Measurements from ENCODE around the gene PHLDA3.
"Not testable (repeated sequence)": the region's sequence is repeated elsewhere in the genome, so short reads cannot be mapped to it uniquely, and the experiment has no call there.

Gene PHLDA3

DNA sequence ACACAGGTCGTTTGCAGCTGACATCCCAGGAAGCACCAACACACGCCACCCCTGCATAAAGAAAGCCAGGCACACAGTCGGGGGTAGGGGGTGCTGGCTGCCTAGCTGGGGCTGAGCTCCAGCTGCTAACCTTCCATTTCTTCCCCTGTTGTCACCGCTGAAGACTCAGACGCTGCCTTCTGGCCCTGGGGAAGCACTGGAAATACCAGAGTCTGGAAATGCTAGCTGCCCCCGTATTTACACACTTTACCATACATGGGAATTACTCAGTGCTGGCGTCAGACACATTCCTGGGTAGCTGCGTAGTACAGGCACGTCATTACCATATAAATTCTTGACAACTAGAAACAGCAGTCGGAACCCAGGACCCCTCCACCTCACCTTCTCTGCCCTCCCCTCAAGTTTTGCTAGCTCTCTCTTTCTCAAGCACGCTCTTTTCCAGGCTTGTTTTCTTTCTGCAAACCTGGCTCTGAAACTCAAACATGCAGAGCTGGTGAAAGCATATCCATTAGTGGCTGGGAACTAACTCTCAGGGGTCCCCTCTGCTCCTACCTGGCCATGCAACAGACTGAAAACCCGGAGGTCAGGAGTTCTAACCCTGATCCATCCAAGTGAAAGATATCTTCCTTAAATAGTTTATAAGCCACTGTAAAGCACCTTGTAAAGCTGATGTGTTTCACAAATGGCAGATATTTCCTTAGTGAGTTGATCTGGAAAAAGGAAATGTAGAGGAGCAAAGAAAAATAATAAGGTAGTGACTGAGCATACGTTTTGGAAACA is 34.6 kb upstream of the PHLDA3 start:
- no peak for DNase-seq (ENCODE audit: low read depth in 2 of 2)

- DNase-seq (ENCODE audit: low read depth in 2 of 2) = no peak
Observed at GRCh38 chr1:201502511-201502857, 33.5 kb upstream of the PHLDA3 start.

DNA sequence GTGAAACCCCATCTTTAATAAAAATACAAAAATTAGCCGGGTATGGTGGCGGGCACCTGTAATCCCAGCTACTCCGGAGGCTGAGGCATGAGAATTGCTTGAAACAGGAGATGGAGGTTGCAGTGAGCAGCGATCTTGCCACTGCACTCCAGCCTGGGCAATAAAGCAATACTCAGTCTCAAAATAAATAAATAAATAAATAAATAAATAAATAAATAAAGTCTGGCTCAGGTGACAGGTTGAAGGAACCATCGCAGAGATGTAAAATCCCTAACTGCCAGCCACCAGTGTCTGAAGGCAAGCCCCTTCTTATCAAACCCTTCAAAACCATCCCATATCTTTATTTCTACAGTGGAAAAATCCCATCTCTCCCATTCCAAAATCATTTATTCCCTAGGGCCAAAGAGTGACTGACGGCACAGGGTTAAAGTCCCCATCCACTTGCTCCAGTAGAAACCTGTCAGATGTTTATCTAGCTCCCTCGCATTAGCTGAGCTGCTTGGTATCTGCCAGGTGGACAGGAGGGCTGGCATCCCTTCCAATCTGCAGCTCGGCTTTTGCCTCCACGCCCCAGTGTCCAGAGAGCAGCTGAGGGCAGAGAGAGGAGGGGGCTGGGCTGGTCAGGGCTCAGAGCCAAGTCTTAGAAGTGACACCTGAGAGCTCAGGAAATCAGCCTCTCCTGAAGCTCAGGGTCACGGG is 33.0 kb upstream of the PHLDA3 start:
- DNase-seq (ENCODE audit: low read depth in 2 of 2) = no peak

DNA sequence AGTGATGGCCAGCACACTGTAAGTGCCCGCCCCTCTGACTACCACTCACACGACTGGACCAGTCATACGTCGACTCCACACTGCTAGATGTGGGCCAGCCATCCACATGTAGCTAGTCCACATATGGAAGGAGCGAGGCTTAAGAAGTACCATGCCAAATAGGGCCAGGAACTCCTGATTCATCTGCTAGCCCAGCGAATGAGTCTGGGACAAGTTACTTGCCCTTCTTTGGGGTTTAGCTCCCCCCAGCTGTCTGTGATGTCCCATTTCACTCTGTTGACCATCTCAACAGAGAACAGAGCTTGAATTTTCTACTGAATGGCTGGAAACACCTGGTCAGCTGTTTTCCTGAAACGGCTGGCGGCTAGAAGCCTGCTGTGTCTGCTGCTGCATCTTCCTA is 32.2 kb upstream of the PHLDA3 start:
- no peak for DNase-seq (ENCODE audit: low read depth in 2 of 2)

- DNase-seq (ENCODE audit: low read depth in 2 of 2) = no peak
Observed at GRCh38 chr1:201500670-201501120, 31.7 kb upstream of the PHLDA3 start.

DNA sequence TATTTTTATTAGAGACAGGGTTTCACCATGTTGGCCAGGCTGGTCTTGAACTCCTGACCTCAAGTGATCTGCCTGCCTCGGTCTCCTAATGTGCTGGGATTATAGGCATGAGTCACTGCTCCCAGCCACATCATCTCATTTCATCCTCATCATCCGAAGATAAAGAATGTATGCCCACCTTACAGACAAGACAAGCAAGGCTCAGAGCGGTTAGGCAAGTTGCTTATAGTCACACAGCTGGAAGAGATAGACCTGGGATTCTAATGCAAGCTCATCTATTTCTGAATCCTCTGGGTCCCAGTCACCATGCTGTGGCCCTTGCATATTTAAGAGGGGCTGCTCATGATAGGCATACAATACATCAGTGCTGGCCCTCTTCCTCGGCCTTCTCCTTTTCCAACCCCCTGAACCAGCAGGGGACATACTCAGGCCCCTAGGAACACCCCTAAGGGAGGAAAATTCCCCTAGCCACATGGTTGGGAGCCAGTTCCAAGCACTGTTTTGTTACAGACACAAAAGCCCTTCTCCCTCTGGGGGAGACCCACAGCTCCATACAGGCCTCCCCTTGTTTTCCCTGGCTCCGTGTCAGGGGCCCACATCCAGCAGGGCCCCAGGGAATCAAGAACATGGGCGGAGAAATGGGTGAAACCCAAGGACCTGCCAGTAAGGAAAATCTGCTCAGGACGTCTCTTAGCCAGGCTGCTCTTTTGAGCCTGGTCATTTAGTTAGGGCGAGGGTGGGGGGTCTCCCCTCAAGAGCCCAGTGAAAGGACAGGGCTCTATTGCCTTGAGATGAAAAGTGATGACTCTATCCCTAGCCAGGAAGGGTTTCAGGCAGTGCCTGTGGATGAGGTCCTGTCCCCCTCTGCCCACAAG is 31.0 kb upstream of the PHLDA3 start:
- DNase-seq (ENCODE audit: low read depth in 2 of 2) = no peak

DNA sequence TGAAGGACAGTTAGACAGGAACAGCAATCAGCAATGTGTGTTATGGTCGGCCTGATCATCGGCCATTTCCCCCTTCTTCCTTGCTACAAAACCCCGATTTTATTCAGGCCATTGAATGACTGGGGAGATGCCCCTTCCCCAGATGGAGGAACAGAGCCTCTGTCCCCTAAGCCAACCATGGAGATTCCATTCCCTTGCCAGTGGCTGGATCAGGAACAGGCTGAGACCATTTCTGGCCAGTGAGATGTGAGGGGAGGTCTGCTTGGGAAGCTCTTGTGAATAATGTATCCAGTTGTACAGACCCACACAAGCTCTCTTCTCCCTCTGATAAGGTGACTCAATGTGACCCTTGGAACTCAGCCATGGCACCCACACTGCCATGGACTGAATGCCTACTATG is 30.2 kb upstream of the PHLDA3 start:
- DNase-seq (ENCODE audit: low read depth in 2 of 2) = no peak

- DNase-seq (ENCODE audit: low read depth in 2 of 2) = no peak
Observed at GRCh38 chr1:201498621-201499020, 29.6 kb upstream of the PHLDA3 start.

- no peak for DNase-seq (ENCODE audit: low read depth in 2 of 2)
Observed at GRCh38 chr1:201497935-201498509, 29.0 kb upstream of the PHLDA3 start.

- DNase-seq (ENCODE audit: low read depth in 2 of 2) = no peak
Observed at GRCh38 chr1:201496296-201496690, 27.3 kb upstream of the PHLDA3 start.

- no peak for DNase-seq (ENCODE audit: low read depth in 2 of 2)
Observed at GRCh38 chr1:201495551-201496295, 26.7 kb upstream of the PHLDA3 start.

GRCh38 chr1:201493757-201494617 is 25.0 kb upstream of the PHLDA3 start:
- no peak for DNase-seq (ENCODE audit: low read depth in 2 of 2)

GRCh38 chr1:201493026-201493656 is 24.2 kb upstream of the PHLDA3 start:
- not testable (repeated sequence) for DNase-seq (ENCODE audit: low read depth in 2 of 2)

DNA sequence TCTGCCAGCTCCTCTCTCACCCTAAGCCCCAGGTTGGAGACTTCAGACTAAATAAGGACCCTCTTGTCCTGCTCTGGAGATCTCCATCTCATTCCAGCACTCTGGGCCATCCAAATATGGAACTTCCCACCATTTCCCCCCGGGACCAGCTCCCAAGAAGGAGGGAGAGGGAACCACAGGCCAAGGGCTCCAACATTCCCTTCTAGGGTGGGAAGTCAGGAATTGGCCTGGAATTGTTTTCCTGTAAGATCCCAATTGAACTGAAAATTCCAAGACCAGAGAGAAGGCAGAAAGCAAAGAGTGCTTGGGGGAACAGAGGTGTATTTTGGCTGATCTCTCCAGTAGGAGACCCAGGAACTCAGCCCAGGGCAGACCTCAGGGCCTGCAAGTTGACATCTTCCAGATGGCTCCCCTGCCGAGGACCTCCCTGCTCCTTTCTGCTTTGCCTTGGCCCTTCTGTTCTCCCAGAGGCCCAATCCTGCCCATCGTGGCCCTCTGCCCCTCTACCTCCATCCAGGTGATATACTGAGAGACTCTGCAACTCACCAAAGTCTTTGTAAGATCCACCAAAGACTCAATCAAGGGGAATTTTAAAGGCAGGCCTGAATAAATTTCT is 23.0 kb upstream of the PHLDA3 start:
- DNase-seq (ENCODE audit: low read depth in 2 of 2) = no peak

DNA sequence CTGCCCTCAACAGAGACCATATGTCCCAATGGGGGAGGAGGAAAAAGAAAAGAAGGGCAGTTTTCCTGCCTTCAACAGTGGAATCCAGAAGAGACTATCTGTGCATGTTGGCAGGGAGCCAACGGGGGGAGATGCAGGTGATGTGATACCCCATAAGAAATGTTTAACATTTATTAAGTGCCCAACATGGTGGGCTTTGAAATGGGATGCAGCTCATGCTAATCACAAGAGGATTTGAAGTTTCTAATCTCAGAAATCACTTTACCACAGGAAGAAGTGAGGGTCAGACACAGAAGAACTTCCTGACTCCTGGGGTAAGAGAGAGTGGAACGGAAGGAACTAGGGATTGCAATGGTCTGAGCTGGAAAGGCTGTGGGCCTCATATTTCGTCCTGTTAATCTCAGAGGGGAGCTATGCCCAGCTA is 21.7 kb upstream of the PHLDA3 start:
- DNase-seq (ENCODE audit: low read depth in 2 of 2) = no peak

DNA sequence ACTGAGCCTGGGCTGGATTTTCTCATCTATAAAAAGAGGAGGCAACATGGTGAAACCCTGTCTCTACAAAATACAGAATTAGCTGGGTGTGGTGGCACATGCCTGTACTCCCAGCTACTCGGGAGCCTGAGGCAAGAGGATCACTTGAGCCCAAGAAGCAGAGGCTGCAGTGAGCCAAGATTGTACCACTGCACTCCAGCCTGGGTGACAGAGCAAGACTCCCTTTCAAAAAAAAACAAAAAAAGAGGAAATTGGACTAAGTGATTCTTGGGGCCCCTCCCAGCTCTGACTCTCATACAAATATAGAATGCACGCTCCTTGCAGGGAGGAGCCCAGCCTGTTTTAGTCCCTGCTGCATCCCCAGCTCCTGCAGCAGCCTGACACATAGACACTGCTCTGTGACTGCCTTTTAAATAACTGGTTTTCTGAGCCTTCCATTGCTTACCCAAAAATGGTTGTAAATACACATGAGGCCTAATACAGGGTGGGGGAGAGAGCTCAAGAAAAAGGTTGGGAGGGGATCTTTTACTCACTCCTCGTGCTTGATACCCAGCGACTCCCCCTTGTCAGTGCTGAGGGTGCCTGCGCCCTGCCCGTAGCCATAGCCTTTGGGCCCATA is 20.8 kb upstream of the PHLDA3 start:
- DNase-seq (ENCODE audit: low read depth in 2 of 2) = no peak

GRCh38 chr1:201488830-201489589 is 20.0 kb upstream of the PHLDA3 start:
- DNase-seq (ENCODE audit: low read depth in 2 of 2) = no peak

- DNase-seq (ENCODE audit: low read depth in 2 of 2) = no peak
Observed at GRCh38 chr1:201487742-201488141, 18.8 kb upstream of the PHLDA3 start.

Data from stimulated activated CD8-positive, alpha-beta memory T cell treated with anti-CD3 and anti-CD28 coated beads, Interleukin-7, amount 100 ng/mL, for 4 hours (primary cell).